Measurements from ENCODE around the gene PHF2. TPM values are rescaled to one million over a fixed set of nuclear protein-coding genes. Genes with fewer than 3 reads are reported as not detected.

The PHF2 gene
- total RNA-seq, 4 donors from 2014 or later = 21.1 to 38.2 (median 21.3) TPM

GRCh38 chr9:93599571-93600403 is 23.4 kb downstream of the PHF2 start:
- in situ Hi-C loops (cut with MboI; ENCODE audit: low pct_ligation_motif_present in 1 of 4, low pct_unique_long_range_greater_than_20kb in 1 of 4, low sequenced_read_pairs in 3 of 4) (no loop called here), intact Hi-C loops (cut with DNase I; ENCODE audit: low total_unique reads) (no loop called here)
- DNase-seq = no peak
- peaks cover 13 to 27% (median 24%) of the 10 kb centered on the region in 4 donors for H3K4me1 ChIP-seq
- no peaks in the 10 kb centered on the region for H3K9me3 ChIP-seq
- TF ChIP-seq EP300 (IDR thresholded peaks at IDR 0.05; ENCODE audit: low read depth) (no peak), CTCF (IDR thresholded peaks at IDR 0.05) (no peak), POLR2A (IDR thresholded peaks at IDR 0.05) (no peak), POLR2AphosphoS5 (IDR thresholded peaks at IDR 0.05) (no peak)
- no peaks in the 10 kb centered on the region for H3K27me3 ChIP-seq
- H3K4me3 ChIP-seq = no peak overlapping the region
- peak overlapping the region in 1 of 4 donors; percentile 7 for H3K27ac ChIP-seq
- 77 to 89% methylated on average over 3 to 17 of the region's 17 CpGs for WGBS, 2 donors (ENCODE audit: low coverage in 1 of 2)
- H3K36me3 ChIP-seq = no peaks in the 10 kb centered on the region

GRCh38 chr9:93600504-93600903 is 24.1 kb downstream of the PHF2 start:
- no peak overlapping the region for H3K4me3 ChIP-seq
- no peaks in the 10 kb centered on the region for H3K36me3 ChIP-seq
- in situ Hi-C loops (cut with MboI; ENCODE audit: low pct_ligation_motif_present in 1 of 4, low pct_unique_long_range_greater_than_20kb in 1 of 4, low sequenced_read_pairs in 3 of 4) = no loop called here
- 21% methylated on average over 2 of the region's 3 CpGs; no CpG with 5 or more reads in 1 of the 2 donors for WGBS, 2 donors (ENCODE audit: low coverage in 1 of 2)
- H3K27ac ChIP-seq = peak overlapping the region in 1 of 4 donors; percentile 7
- intact Hi-C loops (cut with DNase I; ENCODE audit: low total_unique reads) = no loop called here
- DNase-seq = peak; percentile 69
- peaks cover 13 to 27% (median 23%) of the 10 kb centered on the region in 4 donors for H3K4me1 ChIP-seq
- no peak for TF ChIP-seq POLR2A (IDR thresholded peaks at IDR 0.05)
- TF ChIP-seq POLR2AphosphoS5 (IDR thresholded peaks at IDR 0.05) = no peak
- TF ChIP-seq CTCF (IDR thresholded peaks at IDR 0.05) = no peak
- TF ChIP-seq EP300 (IDR thresholded peaks at IDR 0.05; ENCODE audit: low read depth) = no peak
- no peaks in the 10 kb centered on the region for H3K27me3 ChIP-seq
- H3K9me3 ChIP-seq = no peaks in the 10 kb centered on the region

GRCh38 chr9:93601063-93601462 is 24.7 kb downstream of the PHF2 start:
- intact Hi-C loops (cut with DNase I; ENCODE audit: low total_unique reads) (no loop called here), in situ Hi-C loops (cut with MboI; ENCODE audit: low pct_ligation_motif_present in 1 of 4, low pct_unique_long_range_greater_than_20kb in 1 of 4, low sequenced_read_pairs in 3 of 4) (no loop called here)
- H3K27ac ChIP-seq = no peak overlapping the region
- H3K9me3 ChIP-seq = no peaks in the 10 kb centered on the region
- 70 to 80% methylated on average over 2 to 4 of the region's 4 CpGs for WGBS, 2 donors (ENCODE audit: low coverage in 1 of 2)
- TF ChIP-seq POLR2A (IDR thresholded peaks at IDR 0.05) (no peak), EP300 (IDR thresholded peaks at IDR 0.05; ENCODE audit: low read depth) (no peak), POLR2AphosphoS5 (IDR thresholded peaks at IDR 0.05) (no peak), CTCF (IDR thresholded peaks at IDR 0.05) (no peak)
- H3K4me1 ChIP-seq = peaks cover 13 to 27% (median 23%) of the 10 kb centered on the region in 4 donors
- no peak for DNase-seq
- H3K27me3 ChIP-seq = no peaks in the 10 kb centered on the region
- no peak overlapping the region for H3K4me3 ChIP-seq
- no peaks in the 10 kb centered on the region for H3K36me3 ChIP-seq

GRCh38 chr9:93601666-93602065 is 25.3 kb downstream of the PHF2 start:
- Histone ChIP-seq H3K9me3 (no peaks in the 10 kb centered on the region), H3K27ac (no peak overlapping the region), H3K4me3 (no peak overlapping the region), H3K36me3 (no peaks in the 10 kb centered on the region), H3K27me3 (no peaks in the 10 kb centered on the region), H3K4me1 (peaks cover 13 to 27% (median 23%) of the 10 kb centered on the region in 4 donors)
- TF ChIP-seq EP300 (IDR thresholded peaks at IDR 0.05; ENCODE audit: low read depth) (no peak), POLR2AphosphoS5 (IDR thresholded peaks at IDR 0.05) (no peak), CTCF (IDR thresholded peaks at IDR 0.05) (no peak), POLR2A (IDR thresholded peaks at IDR 0.05) (no peak)
- intact Hi-C loops (cut with DNase I; ENCODE audit: low total_unique reads) (no loop called here), in situ Hi-C loops (cut with MboI; ENCODE audit: low pct_ligation_motif_present in 1 of 4, low pct_unique_long_range_greater_than_20kb in 1 of 4, low sequenced_read_pairs in 3 of 4) (no loop called here)
- no peak for DNase-seq
- WGBS, 2 donors (ENCODE audit: low coverage in 1 of 2) = 81 to 100% methylated on average over 3 to 5 of the region's 5 CpGs
